A549 (cell line): ENCODE results near the gene CEACAM16.
"Not testable (repeated sequence)": the region's sequence is repeated elsewhere in the genome, so short reads cannot be mapped to it uniquely, and the experiment has no call there.

ENCODE experiments used
- BHLHE40 ChIP-seq: IDR thresholded peaks from 2 replicates; pipeline ENCODE4 v1.6.1; 2012; ENCODE audit warnings: low read depth, low read length, inconsistent platforms
- CBX2 ChIP-seq: fragments of 200-600 bp; sonication (generic); IDR thresholded peaks from 2 replicates; pipeline ENCODE4 v1.6.1; 2016; ENCODE audit warnings: low read depth, mild to moderate bottlenecking, borderline replicate concordance
- CHD4 ChIP-seq: fragments of 200-600 bp; sonication (generic); IDR thresholded peaks from 2 replicates; pipeline ENCODE4 v1.6.1; 2016; ENCODE audit warnings: antibody characterized with exemption, mild to moderate bottlenecking, borderline replicate concordance
- EP300 ChIP-seq, 2 experiments: fragments of >200 bp; sonication (Bioruptor Twin); formaldehyde crosslinking; IDR thresholded peaks; 2 replicates in 1 of 2; 3 replicates in 1 of 2; pipeline ENCODE4 v1.6.1; 2016 to 2017
- JUN ChIP-seq, 2 experiments: fragments of >200 bp; sonication (Bioruptor Twin); formaldehyde crosslinking; IDR thresholded peaks; 2 replicates in 1 of 2; 3 replicates in 1 of 2; pipeline ENCODE4 v1.6.1; 2016 to 2017
- MYC ChIP-seq: IDR thresholded peaks from 2 replicates; pipeline ENCODE4 v1.6.1; 2012; ENCODE audit warnings: mild to moderate bottlenecking, inconsistent platforms, low read length, improper control_type of control experiment, borderline replicate concordance
- POLR2A ChIP-seq: IDR thresholded peaks from 2 replicates; pipeline ENCODE4 v1.6.1; 2012; ENCODE audit warnings: mild to moderate bottlenecking, low read length
- REST ChIP-seq: fragments of 200-600 bp; sonication (generic); IDR thresholded peaks from 2 replicates; pipeline ENCODE4 v1.6.1; 2016; ENCODE audit warnings: antibody characterized with exemption, mild to moderate bottlenecking, moderate library complexity
- ZFP36 ChIP-seq: fragments of 450-650 bp; IDR thresholded peaks from 2 replicates; pipeline ENCODE4 v1.6.1; 2014; ENCODE audit warnings: borderline replicate concordance; ENCODE audit not compliant: partially characterized antibody
- ZSCAN20 ChIP-seq: fragments of 250-450 bp; sonication (Bioruptor Pico); IDR thresholded peaks from 2 replicates; pipeline ENCODE4 v1.8.0; 2022; ENCODE audit warnings: mild to moderate bottlenecking, moderate library complexity
- TF ChIP-seq, protein P1 (sequence below): fragments of >200 bp; sonication (Bioruptor Twin); formaldehyde crosslinking; IDR thresholded peaks from 3 replicates; pipeline ENCODE4 v1.5.1; 2016
- TF ChIP-seq, protein P2 (sequence below): fragments of 450-650 bp; IDR thresholded peaks from 2 replicates; pipeline ENCODE4 v1.6.1; 2014; ENCODE audit warnings: antibody characterized with exemption

DNA sequence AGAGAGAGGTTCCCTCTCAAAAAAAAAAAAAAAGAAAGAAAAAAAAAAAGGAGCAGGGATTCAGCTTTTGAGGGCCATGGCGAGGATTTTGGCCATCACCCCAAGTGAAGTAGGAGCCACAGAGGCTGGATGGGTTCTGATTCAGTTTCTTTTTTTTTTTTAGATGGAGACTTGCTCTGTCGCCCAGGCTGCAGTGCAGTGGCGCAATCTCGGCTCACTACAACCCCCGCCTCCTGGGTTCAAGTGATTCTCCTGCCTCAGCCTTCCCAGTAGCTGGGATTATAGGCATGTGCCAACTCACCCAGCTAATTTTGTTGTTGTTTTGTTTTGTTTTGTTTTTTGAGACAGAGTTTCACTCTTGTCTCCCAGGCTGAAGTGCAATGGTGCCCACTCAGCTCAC, 22.4 kb downstream of the CEACAM16 start:
- not testable (repeated sequence) for TF ChIP-seq BHLHE40; JUN (IDR thresholded peaks at IDR 0.05); CHD4; CBX2; REST; MYC; ZFP36; ZSCAN20 (CRISPR knock-in tag); EP300 (IDR thresholded peaks at IDR 0.05); POLR2A
- TF ChIP-seq, protein P1, sequence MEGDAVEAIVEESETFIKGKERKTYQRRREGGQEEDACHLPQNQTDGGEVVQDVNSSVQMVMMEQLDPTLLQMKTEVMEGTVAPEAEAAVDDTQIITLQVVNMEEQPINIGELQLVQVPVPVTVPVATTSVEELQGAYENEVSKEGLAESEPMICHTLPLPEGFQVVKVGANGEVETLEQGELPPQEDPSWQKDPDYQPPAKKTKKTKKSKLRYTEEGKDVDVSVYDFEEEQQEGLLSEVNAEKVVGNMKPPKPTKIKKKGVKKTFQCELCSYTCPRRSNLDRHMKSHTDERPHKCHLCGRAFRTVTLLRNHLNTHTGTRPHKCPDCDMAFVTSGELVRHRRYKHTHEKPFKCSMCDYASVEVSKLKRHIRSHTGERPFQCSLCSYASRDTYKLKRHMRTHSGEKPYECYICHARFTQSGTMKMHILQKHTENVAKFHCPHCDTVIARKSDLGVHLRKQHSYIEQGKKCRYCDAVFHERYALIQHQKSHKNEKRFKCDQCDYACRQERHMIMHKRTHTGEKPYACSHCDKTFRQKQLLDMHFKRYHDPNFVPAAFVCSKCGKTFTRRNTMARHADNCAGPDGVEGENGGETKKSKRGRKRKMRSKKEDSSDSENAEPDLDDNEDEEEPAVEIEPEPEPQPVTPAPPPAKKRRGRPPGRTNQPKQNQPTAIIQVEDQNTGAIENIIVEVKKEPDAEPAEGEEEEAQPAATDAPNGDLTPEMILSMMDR: not testable (repeated sequence)
- TF ChIP-seq, protein P2, sequence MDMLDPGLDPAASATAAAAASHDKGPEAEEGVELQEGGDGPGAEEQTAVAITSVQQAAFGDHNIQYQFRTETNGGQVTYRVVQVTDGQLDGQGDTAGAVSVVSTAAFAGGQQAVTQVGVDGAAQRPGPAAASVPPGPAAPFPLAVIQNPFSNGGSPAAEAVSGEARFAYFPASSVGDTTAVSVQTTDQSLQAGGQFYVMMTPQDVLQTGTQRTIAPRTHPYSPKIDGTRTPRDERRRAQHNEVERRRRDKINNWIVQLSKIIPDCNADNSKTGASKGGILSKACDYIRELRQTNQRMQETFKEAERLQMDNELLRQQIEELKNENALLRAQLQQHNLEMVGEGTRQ: not testable (repeated sequence)
